Kasumi-1 (cell line): Measurements from ENCODE around the gene ADCYAP1R1.

Source experiments
- DNase-seq, 2 experiments: peaks; one replicate each; lab custom pipeline; 2025; lab: John Stamatoyannopoulos, UW

Gene ADCYAP1R1

GRCh38 chr7:31106303-31107105, 54.4 kb downstream of the ADCYAP1R1 start:
- DNase-seq: no peak

GRCh38 chr7:31107106-31108090, 55.3 kb downstream of the ADCYAP1R1 start:
- no peak for DNase-seq

GRCh38 chr7:31108097-31108657, 56.1 kb downstream of the ADCYAP1R1 start:
- DNase-seq: no peak

GRCh38 chr7:31109751-31110150, 57.6 kb downstream of the ADCYAP1R1 start:
- DNase-seq: no peak

- no peak for DNase-seq
These were observed 58.4 kb downstream of the ADCYAP1R1 start for GRCh38 chr7:31110331-31111108.

GRCh38 chr7:31111109-31111451, 59.0 kb downstream of the ADCYAP1R1 start:
- no peak for DNase-seq

GRCh38 chr7:31113660-31114059, 61.6 kb downstream of the ADCYAP1R1 start:
- DNase-seq: no peak

- peak; percentile 61 to 75 for DNase-seq
These were observed 62.7 kb downstream of the ADCYAP1R1 start for GRCh38 chr7:31114593-31115343.

GRCh38 chr7:31116615-31117014, 64.5 kb downstream of the ADCYAP1R1 start:
- no peak for DNase-seq

GRCh38 chr7:31119249-31119648, 67.1 kb downstream of the ADCYAP1R1 start:
- no peak for DNase-seq

- DNase-seq: no peak
These were observed 68.8 kb downstream of the ADCYAP1R1 start for GRCh38 chr7:31120800-31121513.

- no peak for DNase-seq
These were observed 69.5 kb downstream of the ADCYAP1R1 start for GRCh38 chr7:31121601-31122000.

GRCh38 chr7:31122649-31123058, 70.5 kb downstream of the ADCYAP1R1 start:
- peak; percentile 92 to 95 for DNase-seq

- no peak for DNase-seq
These were observed 71.2 kb downstream of the ADCYAP1R1 start for GRCh38 chr7:31123321-31123720.

- no peak for DNase-seq
These were observed 71.6 kb downstream of the ADCYAP1R1 start for GRCh38 chr7:31123726-31124125.

GRCh38 chr7:31125171-31125570, 73.1 kb downstream of the ADCYAP1R1 start:
- no peak for DNase-seq

- peak in 1 of 2 experiments; percentile 18 for DNase-seq
These were observed 74.9 kb downstream of the ADCYAP1R1 start for GRCh38 chr7:31126976-31127375.

GRCh38 chr7:31129067-31129466, 77.0 kb downstream of the ADCYAP1R1 start:
- DNase-seq: no peak

- no peak for DNase-seq
These were observed 81.4 kb downstream of the ADCYAP1R1 start for GRCh38 chr7:31133497-31133896.
